HG02571 (cell line): Measurements from ENCODE around the gene PSD2.

Source experiments
- ATAC-seq: cut with Tn5 transposase; IDR thresholded peaks from one replicate; pipeline ENCODE4 v1.9.1; 2021; ENCODE audit warnings: mild to moderate bottlenecking, moderate library complexity; ENCODE audit not compliant: unreplicated experiment

The PSD2 gene

DNA sequence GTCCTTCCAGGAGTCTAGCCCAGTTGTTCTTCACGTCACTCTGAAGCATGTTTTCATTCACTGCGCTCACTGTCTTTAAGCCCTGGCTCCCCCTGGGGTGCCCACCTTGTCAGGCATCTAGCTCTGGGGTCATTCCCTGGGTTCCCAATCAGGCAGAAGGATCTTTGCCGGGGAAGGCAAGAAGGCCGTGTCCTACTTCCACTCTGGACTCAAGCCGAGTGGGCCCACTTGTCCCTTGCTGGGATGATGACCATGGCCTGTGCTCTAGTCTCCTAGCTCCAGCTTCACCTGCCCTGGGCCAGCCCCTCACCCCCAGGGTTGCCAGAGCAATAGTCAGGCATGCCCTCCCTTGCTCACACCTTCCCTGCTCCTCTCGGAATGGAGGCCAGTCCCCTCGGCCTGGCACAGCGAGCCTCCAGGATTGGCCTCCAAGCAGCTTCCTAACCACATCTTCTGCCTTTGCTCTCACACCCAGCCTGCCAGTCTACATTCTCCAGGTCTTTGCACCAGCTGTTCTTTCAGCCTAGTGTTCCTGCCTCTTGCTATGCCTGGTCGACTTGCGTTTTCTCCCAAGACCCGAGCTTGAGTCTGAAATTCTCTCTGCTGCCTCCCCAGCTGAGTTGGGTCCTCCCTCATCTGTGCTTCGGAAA lies 32.2 kb upstream of the PSD2 start:
- no peak for ATAC-seq

DNA sequence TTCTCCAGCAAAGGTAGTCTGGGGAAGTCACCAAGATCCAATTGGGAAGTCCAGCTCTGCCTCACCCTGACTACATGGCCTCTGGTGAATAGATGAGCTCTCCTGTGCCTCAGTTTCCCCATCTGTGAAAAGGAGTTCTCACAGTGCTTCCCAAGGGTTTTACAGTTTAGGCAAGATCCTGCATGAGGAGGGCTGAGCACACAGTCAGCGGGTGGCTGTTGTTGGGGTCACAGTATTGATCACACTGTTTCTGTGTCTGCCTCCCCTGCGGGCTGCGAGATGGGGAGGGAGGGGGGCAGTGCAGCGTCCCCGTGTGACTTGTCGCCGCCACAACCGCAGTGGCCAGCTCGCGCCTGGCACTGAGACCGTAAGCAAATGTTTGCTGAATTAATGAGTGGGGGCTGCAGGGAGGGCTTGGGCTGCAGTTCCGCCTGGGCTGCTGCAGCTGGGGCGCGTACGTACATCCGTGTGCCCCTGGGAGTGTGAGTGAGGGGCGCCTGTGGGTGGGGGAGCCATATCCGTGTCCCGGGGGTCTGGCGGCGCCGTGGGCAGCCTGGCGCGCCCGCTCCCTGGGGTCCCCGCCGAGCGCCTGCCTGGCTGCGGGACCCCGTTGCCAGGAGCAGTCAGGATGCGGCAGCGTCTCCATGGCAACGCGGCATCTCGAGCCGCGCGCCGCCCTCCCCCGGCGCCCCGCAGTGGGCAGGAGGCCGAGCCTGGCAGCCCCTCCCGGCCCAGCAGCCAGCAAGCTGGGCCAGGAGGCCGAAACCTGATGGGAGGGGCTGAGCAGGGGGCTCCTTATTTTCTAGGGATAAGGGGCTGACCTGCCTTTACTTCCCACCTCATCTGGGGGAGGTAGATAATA lies 31.4 kb upstream of the PSD2 start:
- ATAC-seq, result no peak

DNA sequence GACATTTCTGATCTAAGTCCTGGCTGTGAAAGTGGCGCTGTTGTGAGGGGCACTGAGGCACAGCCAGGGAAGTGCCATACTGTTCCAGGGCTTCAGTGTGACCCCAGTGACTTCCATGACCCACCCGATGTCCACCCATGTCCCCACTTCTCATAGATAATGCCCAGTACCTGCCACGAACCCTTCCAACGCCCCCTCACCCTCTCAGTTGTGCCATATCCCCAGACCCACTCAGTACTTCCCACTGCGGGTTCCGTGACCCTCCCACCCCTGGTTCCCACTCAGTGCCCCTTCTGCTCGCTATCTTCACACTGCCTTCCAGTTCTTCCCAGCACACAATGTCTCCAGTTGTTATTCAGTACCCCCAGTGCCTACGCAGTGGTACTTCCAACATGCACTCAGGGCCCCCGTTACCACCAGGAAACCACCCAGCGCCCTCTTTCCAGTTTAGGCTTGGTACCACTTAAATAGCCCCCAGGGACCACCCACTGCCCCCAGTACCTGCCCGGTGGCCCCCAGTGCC lies 30.7 kb upstream of the PSD2 start:
- no peak for ATAC-seq

DNA sequence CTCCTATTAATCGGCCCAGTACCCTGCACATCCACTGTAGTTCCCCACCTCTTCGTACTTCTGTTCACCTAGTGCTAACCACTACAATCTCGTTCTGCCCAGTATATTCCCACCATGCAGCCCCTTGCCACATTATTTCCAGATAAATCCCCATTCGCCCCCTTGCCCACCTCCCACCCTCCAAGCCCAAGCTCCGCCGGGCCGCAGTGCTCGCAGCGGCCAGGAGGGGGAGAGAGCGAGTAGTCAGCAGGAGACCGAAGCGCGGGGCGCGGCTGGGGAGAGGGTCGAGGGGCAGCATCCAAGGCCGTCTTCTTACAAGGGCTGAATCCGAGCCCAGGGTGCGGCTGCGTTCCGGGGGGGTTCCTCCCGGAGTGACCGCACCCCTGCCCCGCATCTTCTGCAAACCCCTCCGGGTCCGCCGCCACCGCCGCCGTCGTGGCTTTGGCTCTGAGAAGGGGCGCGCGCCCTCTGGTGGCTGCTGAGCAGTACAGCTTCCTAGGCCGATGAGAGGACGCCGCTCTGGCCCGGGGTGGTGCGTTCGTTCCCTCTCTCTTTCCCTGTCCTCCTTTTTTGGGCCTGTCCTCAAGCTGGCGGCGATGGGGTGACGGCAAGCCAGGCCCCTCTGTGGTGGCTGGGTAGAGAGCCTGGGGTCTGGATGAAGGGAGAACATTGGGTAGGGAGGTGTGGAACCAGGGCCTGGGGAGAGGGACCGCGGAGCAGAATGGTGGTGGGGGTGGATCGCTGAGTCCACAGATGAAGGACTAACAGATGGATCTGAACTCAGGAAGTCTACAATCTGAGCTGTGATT lies 30.0 kb upstream of the PSD2 start:
- peak; percentile 74 for ATAC-seq

DNA sequence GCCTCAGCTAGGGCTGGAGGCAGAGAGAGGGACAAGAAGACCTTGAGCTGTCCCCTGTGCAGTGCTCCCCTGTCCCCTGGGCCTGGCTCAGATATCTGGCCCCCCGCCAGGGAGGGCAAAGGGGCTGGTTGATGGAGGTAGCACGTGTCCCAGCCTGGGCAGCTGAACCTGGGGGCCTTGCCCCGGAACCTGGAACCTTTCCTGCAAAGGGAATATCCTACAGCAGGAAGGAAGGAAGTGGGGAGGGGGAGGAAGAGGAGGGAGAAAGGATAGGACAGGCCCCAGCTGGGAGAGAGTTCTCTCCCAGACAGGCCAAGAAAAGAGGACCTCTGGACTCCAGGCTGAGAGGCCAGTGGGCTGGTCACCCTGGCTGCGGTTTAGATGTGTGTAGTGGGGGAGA lies 27.6 kb upstream of the PSD2 start:
- no peak for ATAC-seq

DNA sequence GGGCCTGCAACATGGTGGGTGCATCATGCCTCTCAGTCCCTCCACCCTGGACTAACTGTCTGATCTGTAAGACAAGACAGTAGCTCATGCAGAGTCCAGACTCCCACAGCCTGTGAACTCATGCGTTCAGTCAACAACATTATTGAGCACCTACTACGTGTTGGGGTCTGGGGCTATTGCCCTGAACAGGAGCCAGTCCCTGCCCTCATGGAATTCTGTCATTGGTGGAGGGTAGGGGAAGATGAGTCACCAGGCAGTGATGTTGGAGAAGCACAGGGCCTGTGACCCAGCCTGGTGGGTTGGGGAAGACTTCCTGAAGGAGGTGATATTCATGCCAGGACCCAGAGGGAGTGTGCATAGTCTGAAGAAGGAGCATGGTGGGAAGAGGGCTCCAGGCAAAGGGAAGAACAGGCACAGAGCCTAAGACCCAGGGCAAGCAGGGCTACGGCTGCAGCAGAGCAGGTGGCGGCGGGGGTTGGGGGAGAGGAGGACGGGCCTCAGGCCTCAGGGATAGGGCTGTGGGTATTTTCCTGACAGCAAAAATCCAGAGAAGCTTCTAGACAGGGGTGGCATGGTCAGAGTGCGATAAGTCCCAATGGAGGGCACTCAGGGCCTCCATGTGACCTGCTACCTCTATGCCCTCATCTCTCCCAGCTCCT lies 26.7 kb upstream of the PSD2 start:
- no peak for ATAC-seq

DNA sequence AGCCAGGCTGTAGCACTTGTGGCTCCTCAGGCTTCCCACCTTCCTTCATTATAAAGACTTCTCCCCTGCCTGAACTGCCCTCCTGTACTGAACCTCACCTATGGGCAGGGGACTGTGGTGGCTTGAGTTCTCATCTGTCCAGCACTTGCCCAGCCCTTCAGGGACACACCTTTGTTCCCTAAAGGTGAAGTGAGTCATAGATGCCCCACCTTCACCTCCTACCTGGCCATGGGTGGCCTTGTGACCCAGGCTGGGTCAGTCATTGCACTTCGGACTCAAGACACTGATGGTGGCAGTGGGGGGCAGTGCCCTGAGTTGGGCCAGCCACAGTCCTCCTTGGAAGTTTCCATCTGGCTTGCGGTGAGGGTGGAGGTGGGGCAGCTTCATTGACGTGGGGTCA lies 26.1 kb upstream of the PSD2 start:
- ATAC-seq, result no peak

DNA sequence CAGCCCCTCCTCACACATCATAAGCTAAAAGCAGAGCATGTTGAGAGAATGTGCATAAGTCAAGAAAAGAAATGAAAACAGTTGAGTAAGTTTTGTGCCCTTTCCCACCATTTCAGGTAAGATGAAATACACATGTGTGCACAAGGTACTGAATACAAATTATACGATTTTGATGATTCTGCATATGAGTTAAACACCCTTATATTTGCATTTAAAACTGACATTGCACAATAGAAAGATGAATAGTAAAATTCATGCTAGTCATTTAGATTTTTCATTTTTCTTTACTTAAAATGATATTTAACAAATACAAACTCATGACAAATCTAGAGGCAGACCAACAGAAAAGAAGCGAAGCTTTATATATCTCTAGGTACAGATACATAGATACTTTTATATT lies 24.9 kb upstream of the PSD2 start:
- ATAC-seq, result no peak

DNA sequence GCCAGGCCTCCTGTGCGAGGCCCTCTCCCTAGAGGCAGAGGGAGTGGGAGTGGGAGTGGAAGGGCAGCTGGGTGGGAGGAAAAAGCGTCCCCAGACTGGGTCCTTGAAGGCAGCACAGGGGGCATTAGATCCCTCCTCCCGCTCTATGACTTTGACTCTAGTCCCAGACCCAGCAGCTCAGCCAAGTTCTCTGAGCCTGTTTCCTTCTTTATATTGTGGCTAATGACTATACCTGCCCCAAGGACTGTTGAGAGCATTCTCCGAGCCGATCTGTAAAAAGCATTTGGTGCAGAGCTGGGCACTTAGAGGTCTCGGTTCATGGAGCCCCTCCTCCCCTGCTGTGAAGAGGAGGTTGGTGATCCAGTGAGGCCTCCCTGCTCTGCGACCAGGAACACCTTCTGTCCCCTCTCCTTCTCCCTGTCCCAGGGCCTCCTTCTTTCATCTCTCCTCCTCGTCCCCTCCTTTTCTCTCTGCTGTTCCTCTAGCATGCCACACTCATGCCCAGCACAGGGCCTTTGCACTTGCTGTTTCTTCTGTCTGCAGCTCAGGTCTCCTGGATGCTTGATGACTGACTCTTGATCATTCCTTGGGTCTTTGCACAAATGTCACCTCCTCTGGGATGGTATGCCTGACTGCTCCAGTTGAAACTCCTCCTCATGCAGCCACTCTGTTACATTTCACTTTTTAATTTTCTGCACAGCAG lies 23.4 kb upstream of the PSD2 start:
- no peak for ATAC-seq

DNA sequence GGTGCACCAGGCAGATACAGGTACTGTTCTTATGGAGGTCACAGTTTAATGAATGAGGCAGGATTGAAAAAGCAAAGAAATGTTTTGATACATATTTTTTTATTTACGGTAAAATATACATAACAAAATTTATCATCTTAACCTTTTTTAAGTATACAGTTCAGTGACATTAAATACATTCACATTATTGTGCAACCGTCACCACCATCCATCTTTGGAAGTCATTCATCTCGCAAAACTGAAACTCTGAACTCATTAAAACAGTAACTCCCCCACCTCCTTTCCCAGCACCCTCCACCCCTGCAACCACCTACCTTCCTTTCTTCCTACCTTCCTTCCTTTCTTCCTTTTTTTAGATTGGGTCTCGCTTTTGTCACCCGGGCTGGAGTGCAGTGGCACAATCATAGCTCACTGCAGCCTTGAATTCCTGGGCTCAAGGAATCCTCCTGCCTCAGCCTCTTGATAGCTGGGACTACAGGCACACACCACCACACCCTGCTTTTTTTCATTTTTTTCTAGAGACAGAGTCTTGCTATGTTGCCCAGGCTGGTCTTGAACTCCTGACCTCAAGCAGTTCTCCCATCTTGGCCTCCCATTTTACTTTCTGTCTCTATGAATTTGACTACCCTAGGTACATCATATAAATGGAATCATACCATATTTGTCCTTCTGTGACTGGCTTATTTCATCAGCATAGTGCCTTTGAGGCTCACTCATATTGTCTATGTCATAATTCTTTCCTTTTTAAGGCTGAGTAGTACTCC lies 22.5 kb upstream of the PSD2 start:
- no peak for ATAC-seq

DNA sequence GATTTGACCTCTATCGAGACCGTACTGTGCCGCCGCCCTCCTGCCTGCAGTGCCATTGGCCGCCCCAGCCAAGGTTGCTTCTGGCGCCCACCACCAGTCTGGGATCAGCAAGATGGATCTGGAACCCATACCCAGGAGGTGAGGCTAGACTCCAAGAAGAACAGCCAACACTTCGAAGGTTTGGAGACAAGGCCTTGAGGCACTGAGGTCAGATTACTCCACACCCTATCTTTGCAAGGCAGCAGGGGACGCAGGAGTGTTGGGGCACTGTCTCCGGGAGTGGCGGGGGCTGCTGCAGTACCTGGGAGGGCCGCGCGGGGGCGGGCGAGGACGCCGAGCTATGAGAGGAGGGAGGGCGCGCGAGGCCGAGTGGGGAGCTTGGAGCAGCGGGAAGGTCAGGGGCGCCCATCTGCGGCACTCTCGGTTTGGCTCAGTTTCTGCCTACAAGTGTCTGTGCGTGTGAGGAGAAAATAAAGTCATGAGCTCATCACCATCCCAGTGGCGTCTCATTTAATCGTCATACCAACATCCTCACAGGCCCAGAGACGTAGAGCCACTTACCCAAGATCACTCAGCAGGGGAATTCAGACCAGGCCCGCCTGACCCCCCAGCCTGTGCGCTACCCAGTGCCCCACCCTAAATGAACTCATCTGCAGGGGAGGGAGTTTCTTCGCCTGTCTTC lies 20.5 kb upstream of the PSD2 start:
- ATAC-seq, result no peak

DNA sequence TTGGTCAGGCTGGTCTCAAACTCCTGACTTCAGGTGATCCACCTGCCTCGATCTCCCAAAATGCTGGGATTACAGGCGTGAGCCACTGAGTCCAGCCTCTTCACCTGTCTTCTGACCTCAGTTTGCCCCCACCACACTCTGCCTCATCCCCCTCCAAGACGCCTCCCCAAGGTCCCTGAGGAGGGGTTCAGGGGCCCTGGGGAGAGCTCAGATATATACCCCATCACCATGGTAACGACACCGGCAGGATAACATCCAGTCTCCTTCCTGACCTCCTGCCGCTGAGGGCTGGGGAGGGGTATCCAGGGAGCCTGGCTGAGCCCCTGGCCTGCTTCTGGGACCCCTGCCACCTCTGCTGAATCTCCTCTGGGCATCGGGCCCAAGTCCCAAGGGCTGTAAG lies 19.7 kb upstream of the PSD2 start:
- no peak for ATAC-seq

DNA sequence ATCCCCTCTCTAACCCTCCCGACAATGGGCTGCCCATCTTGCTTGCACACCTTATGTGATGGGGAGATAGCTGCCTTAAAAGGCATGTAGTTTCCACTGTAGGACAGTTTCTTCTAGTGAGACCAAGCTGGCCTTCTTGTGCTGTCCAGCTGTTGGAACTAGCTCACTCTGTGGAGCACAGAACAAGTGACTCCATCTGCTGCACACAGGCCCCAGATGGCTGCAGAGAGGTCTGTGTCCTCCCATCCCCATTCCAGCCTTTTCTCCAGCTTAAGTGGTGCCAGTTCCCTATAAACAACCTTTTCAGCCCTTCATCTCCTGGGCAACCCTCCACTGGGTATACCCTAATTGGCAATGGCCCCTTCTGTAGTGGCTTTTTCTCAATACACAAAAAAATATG lies 18.7 kb upstream of the PSD2 start:
- ATAC-seq, result no peak

DNA sequence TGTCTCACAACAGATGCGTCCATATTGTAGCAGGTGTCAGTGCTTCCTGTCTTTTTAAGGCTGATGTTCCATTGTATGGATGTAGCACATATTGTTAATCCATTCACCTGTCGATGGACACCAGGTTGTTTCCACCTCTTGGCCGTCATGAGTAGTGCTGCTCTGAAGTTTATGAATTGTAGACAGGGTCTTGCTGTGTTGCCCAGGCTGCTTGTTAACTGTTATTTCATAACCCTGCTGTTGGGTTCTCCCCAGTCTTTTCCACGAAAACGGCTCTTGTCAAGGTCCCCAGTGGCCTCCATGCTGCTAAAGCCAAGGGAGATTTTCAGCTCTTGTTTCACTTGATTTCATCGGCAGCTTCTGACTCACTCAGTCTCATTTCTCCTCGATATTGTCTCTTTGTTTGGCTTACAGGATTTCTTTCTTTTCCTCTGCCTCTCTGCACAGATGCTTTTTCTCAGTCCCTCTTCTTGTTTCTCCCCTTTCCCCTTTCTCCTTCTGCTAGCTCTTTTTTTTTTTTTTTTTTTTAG lies 12.1 kb upstream of the PSD2 start:
- ATAC-seq, result no peak

DNA sequence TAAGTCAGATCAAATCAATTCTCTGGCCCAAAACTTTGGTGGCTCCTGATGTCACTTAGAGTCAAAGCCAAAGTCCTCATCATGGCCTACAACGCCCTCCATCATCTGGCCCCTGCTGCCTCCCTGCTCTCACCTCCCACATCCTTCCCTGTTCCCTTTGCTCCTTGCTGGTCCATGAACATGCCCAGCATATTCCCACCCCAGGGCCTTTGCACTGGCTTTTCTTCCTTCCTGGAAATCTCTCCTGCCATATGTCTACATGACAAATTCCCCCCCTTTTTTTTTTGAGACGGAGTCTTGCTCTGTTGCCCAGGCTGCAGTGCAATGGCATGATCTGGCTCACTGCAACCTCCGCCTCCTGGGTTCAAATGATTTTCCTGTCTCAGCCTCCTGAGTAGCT lies 11.1 kb upstream of the PSD2 start:
- no peak for ATAC-seq

DNA sequence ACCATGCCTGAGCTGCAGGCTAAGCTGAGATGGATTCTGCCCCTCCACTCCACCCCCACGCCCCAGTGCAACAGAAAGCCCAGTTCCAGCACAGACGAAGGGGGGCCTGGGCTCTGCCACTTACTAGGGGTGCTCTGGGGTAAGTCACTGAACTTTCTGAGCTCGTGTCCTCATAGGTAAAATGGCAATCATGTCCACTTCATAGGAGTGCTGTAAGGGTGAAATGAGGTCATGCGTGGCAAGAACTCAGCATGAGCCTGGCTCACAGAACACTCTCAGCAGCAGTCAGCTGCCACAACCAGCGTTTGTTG lies 8.4 kb upstream of the PSD2 start:
- ATAC-seq, result no peak

DNA sequence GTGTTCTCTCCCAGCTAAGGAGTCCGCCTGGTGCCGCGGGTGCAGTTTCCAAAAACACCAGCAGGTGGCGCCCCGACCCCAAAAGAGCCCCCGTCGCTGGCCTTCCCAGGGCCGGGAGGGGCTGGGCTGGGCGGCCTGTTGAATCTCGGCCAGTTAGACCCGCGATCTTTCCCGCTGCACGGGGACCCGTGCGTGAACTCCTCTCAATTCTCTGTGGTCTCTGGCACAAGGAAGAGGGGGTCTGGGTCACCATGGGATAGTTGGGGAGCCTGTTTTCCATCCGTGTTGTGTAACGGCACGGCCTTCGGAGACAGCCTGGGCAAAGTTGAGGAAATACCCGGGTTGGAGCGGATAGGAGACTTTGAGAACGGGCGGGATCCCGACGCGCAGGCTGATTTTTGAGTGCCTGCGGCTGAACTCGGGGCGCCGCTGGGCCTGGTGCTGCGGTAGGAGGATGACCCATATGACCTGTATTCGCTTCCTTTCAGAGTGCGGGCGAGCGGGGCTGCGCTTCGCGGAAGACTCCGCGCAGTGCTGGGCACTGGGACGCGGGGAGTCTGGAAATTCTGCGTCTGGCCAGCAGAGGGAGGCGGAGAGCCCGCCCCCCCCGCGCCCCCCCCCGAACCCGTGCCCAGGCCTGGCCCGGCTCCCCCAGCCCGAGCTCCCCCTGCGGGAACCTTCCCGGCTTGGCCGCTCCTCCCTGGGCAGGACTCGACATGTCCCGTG lies 7.9 kb upstream of the PSD2 start:
- ATAC-seq, result peak; percentile 81

DNA sequence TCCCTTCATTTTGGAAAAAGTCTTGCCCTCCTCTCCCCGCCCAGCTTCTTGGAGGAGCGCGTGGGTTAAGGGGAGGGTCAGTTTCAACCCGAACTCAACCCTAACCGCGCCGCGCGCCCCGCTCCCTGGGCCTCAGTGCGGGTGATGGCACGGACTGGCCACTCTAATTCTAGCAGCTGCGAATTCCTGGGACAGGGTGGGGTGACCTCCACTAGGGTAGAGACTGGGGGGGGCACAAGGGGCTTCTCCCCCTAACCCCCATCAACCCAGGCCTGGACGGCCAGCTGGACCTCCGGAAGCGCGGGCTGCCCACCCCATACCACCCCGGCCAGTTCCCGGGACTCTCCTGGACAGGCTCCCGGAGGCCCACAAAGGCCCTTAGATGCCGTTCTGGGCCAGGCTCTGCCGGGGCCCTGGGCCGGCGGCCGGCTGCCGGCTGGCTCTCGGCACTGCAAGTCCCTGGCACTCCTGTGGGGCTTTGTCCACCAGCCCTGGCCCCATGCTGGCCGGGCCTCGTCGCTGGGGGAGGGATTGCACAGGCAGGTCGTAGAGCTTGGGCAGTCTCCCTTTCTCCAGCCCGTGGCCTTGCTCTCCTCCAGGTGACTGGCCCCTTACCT lies 7.2 kb upstream of the PSD2 start:
- no peak for ATAC-seq
